Fibroblast of the conjunctiva (primary cell): Measurements from ENCODE around the gene OLFM1.
"Not testable (repeated sequence)": the region's sequence is repeated elsewhere in the genome, so short reads cannot be mapped to it uniquely, and the experiment has no call there.

Source experiments
- DNase-seq: peaks from one replicate; pipeline ENCODE4 v3.0.0-alpha.2; 2010; ENCODE audit warnings: low read depth

OLFM1 gene

DNA sequence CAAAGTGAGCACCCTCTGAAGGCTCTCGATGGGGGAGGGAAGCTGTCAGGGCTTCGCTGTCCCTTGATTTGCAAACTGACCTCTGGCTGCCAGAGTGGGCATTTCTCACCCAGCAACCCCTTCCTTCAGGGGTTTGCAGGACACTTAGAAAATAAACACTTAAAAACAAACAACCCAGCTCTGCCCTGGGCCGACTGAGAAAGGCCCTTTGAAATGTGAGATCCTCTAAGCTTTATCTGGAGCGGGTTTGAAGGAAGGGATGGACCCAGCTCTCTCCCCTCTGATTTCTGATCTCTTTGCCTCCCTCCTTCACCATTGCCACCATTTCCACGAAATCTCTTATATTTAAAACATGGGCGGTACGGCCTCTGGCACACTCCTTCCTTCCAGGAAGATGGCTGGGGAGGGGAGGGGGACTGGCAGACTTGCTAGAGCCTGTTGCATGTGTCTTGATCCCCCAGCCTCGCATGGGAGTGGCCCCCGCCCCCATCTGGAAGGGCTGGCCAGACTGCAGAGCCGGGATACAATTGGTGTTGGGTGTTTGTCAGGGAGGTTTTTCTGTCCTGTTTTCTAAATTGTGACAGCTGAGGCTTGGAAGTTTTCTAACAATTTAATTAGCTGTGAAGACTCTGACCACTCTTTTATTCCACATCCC lies 20.2 kb downstream of the OLFM1 start:
- no peak for DNase-seq

DNA sequence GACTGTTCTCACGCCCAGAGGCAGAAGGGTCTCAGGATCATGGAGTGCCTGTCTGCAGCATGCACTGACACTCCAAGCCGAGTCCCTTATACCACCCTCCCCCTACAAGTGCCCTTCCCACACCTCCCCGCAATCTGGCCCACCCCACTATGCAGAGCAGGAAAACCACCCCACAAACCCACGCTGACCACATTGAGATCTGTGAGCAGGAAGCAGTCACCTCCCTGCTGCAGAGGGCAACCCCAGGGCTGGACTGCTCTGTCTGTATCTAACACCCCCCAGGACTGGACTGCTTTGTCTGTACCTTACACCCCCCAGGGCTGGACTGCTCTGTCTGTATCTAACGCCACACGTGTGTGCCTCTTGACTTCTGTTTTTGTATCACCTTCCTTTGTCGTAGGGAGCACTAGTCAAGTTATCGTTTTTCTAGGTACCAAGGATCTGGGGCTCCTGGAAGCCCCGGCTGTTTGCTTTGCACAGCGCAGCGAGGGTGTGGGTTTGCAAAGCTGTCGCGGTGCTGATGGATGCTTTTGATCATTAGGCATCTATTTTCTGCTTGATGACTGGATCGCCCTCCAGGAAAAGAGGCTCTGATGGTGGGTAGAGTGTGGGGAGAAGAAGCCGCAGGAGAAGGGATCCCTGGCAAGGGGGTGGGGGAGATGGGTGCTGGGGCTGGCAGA lies 21.5 kb downstream of the OLFM1 start:
- DNase-seq = no peak

DNA sequence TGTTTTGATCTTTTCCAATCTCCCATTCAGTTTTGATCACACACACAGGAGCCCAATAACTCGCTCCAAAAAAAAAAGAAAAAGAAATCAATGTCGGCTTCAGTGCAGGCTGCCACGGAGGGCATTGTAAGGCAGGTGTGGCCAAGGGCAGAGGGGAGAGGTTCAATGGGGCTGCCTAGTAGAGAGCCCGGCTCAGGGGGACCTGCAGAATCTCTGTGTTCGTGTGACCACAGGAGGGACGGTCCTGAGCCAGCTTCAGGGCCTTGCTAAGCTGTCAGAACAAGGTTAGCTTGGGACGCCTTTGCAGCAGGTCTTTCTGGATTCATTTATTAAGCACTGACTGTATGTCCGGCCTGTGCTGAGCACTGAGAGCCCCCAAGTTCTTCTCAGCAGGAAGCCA lies 22.2 kb downstream of the OLFM1 start:
- DNase-seq = no peak

DNA sequence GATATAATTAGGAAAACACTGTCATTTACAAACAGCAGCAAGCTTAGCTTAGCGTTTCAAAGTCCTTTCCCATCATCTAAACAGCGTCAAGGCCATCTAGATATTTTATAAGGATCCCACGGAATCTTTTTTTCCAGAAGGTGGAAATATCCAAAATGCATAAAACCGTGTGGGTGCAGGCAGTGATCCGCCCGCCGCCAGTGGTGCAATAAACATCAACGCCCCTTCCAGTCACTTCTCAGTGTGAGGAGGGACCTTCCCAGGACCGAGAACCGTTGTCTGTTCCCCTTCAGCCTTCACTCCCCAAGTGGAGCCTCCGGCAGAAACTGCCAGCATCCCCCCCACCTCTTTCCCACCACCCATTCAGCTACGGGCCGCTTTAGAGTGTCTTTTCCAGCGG lies 22.9 kb downstream of the OLFM1 start:
- no peak for DNase-seq

DNA sequence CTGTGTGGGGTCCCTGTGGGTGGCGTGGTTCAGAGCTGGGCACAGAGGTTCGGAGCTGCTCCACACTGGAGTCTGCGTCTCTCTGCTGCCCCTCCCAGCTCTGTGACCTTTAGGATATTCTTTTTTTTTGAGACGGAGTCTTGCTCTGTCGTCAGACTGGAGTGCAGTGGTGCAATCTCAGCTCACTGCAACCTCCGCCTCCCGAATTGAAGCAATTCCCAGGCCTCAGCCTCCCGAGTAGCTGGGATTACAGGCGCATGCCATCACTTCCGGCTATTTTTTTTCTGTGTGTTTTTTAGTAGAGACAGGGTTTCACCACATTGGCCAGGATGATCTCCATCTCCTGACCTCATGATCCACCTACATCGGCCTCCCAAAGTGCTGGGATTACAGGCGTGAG lies 24.1 kb downstream of the OLFM1 start:
- not testable (repeated sequence) for DNase-seq

DNA sequence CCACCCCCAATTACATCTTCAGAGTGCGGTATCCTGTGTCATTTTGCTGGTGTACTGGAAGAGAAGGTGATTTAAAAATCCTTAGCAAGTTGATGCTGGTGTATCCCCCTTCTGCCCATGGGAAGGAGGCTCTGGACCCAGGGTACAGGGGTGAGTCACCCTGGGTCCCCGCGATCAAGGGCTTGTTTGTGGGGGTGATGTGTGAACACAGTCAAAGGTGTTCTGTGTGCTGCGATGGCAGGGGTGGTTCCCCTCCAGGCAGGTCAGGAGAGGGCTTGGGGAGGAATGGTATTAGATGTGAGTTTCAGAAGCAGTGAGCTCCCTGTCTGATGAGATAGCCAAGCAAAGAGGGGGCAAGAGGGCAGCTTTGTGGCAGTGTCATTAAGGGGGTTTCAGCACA lies 28.9 kb downstream of the OLFM1 start:
- no peak for DNase-seq

DNA sequence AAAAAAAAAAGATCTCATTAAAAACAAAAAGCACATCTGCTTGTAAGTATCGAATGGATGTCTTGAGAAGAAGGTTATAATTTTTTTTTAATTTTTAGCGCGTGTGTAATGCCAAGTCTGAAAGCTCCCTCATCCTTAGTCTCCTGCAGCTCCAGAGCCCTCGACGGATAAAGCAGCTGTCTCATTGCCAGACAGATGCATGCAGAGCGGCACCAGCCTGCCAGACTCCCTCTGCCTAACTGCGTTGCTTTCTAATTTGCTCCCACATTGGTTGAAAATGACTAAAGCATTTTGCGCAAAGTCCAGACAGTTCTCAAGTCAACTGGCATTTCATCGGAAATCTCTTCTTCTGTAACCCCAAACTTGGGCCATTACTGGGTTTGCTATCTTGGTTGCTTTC lies 29.4 kb downstream of the OLFM1 start:
- no peak for DNase-seq

DNA sequence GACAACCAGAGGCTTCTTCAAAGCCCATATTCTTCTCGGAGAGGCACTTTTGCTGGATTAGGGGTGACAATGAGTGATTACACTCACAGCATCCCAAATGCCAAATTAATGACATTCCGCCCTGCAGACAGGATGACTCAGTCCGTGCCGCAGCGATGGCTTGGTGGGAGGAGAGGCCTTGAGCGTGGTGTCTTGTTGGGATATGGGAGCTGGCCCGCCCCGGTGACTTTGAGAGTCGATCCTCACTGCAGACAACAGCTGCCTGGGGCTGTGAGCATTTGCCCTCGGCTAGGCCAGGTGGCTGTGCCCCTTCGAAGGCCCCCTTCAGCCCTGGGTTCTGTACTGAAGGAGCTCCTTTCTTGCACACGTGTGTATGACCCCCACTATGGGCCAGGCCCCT lies 29.8 kb downstream of the OLFM1 start:
- no peak for DNase-seq

DNA sequence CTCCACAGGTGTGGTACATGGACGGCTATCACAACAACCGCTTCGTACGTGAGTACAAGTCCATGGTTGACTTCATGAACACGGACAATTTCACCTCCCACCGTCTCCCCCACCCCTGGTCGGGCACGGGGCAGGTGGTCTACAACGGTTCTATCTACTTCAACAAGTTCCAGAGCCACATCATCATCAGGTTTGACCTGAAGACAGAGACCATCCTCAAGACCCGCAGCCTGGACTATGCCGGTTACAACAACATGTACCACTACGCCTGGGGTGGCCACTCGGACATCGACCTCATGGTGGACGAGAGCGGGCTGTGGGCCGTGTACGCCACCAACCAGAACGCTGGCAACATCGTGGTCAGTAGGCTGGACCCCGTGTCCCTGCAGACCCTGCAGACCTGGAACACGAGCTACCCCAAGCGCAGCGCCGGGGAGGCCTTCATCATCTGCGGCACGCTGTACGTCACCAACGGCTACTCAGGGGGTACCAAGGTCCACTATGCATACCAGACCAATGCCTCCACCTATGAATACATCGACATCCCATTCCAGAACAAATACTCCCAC lies 32.1 kb downstream of the OLFM1 start:
- no peak for DNase-seq

DNA sequence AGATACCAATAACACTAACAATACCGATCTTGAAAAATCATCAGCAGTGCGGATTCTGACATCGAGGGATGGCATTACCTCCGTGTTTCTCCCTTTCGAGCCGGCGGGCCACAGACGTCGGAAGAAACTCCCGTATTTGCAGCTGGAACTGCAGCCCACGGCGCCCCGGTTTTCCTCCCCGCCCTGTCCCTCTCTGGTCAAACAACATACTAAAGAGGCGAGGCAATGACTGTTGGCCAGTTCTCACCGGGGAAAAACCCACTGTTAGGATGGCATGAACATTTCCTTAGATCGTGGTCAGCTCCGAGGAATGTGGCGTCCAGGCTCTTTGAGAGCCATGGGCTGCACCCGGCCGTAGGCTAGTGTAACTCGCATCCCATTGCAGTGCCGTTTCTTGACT lies 32.8 kb downstream of the OLFM1 start:
- no peak for DNase-seq

DNA sequence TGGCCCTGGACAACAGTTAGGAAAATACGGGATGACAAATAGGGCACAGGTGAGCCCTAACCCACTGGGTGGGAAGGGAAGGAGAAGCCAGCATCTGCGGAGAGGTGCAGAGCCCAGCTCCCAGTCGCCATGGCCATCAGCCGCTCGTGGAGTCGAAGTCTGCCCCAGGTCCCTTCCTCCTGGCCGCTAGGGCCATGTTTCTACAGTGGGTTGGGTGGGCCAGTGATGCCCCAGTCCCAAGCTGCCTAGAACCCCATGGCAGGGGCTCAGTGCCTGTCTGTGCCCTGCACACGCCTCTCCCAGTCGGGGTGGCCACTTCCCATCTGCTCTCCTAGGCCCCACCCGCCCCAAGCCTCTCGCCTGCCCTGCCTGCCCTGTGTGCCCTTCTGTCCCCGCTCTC lies 34.8 kb downstream of the OLFM1 start:
- no peak for DNase-seq

DNA sequence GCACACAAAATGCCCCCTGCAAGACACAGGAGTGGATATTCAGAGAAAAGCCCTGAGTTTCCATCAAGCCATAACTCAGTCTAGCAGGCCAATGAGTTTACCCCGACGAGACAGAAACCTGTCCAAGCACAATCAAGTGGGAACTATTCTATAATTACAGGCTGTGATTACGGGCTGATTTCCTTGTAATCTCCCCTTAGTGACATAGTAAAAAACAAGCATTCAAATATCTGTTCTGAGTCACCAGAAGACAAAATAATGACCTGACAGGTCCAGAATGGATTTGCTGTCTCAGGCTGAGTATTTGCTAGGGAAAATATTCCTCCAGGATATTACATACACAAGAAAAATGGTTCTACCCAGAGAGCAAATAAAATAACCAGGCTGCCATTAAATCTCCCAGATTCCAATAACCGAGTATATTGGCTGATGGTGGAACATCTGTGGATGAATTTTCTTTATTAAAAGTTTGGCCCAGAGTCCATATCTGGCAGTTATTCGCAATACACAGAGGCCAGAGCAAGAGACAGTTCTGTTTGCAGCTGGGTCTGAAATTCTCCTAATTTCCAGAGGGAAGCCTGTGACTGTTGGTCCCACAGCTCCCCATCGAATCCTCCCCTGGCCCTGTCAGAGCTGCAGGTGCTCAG lies 35.8 kb downstream of the OLFM1 start:
- no peak for DNase-seq

DNA sequence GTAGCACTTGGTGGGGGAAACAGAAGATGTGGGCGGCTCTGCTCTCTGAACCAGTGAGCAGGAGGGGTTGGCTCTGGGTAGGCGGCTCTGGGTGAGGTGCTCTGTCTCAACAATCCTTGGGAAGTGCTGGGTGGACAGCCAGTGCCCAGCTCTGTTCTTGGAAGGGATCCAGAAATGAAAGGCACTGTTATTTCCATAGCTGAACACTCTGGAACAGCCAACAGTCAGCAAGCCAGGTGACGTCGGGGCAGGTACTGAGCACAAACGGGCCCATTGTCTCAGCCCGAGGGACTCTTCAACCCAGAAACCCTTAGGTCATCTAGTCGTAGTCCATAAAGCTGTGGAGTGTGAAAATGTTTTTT lies 36.3 kb downstream of the OLFM1 start:
- no peak for DNase-seq

DNA sequence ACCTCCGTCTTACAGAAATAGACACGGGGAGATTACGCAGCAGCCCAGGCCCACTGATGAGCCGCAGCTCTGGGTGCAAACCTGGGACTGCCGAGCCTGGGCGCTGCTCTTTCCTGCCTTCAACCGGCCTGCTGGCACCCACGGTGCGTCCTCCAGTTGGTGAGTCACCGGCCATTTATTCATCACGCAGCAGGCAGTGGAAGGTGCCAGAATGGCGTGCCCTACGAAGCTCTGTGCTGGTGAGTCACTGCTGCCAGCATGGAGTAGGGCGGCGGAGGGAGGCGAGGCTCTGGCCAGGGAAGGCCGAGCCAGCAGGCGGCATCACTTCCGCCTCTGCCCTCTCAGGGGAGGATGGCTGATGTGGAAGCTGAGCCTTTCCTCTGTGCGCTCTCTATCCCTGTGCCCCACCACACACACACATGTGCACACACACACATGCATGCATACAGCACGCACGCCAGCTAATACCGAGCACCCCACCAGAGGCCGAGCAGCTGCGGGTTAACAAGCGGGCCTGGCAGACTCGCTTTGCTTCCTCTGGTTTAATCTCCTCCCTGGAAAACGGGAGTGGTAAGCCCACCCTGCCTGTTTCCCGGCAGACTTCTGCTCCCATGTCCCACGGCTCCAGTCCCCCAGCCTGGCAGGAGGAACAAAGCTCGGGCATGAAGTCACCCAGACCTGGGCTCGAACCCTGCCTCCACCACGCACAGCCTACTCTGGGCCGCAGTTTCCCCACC lies 39.2 kb downstream of the OLFM1 start:
- DNase-seq = no peak

DNA sequence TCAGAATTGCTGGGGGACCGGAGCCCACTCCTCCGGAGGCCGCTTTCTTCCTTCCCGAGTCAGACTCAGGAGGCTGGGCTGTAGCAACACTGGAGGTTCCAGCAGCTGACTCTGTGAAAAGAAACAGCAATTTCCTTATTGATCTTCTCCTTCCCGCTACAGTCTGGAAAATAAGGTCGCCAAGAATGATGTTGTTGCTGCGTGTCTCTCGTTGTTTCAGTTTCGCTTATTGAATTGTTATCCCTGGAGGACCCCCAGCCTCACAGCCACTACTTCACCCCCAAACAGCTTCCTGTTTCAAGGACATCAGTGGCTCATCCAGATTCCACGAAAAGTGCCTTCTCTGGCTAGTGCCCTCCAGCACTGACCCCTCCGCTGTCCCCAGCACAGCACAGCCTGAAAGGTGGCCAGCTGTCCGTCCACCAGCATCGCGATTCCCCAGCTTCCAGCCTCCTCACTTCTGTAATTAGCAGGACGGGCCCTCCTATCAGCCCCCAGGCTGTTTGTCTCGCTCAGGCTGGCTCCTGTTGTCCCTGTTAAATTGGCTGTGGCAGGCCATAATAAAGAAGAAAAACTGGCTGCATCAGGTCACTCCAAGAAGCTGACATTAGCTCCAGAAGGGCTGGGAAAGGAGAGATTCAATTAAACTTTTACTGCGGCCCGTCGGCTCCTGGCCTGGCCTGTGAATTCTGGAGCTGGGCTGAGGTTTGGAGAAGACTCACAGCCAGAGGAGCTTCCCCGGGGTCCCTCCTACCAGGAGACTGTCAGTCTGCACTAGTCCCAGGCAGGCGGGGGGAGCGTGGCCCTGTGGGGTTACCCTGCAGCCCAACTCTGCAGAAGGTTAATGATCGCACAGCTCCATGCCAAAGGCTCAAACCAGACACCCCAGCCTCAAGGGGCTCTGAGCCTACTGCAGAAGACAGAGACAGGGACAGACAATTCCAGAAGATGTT lies 40.5 kb downstream of the OLFM1 start:
- DNase-seq = no peak

DNA sequence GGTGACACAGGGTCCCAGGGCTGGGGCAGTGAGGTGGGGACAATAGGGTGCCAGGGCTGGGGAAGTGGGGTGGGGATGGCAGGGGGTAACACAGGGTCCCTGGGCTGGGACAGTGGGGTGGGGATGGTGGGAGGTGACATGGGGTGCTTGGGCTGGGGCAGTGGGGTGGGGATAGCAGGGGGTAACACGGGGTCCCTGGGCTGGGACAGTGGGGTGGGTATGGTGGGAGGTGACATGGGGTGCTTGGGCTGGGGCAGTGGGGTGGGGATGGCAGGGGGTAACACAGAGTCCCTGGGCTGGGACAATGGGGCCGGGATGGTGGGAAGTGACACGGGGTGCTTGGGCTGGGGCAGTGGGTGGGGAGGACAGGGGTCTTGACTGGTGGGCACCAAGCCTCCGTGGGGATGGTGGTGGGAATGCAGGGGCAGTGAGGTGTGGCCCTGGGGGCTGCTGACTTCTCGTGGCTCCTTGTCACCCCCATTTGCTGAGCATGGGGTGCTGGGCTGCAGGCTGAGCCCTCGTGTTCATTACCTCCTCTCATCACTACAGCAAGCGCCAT lies 41.7 kb downstream of the OLFM1 start:
- DNase-seq = no peak

DNA sequence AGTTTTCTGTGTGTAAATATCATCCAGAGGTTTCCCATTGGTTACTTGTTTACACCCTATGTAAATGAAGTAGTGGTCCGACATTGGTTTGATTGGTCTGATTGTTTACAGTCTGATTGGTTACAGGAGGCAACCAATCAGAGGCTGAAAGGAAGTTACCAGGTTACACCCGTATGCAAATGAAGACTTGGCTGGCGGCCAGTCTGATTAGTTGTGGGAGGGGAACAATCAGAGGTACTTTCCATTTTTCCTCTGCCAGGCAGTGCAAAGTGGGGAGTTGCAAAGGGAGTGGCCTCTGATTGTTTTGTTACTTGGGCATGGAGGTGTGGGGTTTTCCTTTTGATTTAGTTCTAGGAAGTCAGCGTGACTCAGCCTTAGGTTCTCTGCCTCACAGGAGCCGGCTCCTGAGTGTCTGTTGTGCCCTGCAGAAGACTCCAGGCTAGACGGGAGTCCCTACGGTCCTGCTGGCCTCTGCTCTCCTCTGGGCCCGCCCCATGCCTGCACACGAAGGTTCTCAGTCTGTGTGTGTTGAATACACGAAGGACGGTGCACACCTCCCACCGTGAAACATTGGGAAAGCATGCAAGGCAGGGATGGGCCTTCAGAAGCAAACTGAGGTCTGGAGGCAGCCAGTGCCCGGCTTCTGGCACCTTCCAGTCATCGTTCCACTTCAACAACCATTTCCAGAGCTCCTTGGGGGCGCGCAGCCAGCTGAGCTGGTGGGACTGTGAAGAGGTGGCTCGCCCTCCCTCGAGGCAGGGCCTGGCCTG lies 42.9 kb downstream of the OLFM1 start:
- no peak for DNase-seq

DNA sequence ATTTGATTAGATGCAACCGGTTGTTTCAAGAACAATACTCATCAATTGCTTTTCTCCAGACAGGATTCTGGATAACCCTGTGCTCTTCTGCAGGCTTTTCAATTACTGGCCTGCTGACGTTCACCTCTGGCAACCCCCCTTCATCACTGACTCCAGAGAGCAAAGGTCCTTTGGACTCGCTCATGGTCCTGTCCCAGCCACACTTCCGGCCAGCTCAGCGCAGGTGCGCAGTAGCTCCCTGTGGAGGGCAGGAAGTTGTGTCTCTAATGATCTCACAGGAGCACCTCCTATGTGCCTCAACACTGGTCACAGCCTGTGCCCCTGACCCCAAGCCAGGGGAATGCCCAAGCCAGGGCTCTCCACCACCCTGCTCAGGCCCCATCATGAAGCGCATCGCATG lies 44.0 kb downstream of the OLFM1 start:
- no peak for DNase-seq

DNA sequence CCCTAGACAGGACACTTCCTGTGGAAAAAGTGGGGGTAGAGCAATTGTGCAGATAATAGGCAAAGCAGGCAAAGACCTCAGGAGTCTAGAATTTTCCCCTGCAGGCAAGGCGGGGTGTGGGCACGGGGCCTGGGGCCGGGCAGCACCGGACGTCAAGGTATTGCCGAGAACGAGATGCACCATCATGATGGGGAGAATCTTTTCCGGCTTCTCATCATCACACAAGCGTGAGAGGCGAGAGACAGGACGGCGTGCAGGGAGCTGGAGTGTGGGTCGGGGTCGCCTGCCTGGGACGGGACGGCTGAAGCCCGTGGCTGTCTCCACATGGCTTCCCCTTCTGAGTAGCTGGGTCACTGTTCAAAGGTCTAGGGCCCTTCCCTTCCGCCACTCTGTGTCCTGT lies 44.5 kb downstream of the OLFM1 start:
- DNase-seq = no peak

DNA sequence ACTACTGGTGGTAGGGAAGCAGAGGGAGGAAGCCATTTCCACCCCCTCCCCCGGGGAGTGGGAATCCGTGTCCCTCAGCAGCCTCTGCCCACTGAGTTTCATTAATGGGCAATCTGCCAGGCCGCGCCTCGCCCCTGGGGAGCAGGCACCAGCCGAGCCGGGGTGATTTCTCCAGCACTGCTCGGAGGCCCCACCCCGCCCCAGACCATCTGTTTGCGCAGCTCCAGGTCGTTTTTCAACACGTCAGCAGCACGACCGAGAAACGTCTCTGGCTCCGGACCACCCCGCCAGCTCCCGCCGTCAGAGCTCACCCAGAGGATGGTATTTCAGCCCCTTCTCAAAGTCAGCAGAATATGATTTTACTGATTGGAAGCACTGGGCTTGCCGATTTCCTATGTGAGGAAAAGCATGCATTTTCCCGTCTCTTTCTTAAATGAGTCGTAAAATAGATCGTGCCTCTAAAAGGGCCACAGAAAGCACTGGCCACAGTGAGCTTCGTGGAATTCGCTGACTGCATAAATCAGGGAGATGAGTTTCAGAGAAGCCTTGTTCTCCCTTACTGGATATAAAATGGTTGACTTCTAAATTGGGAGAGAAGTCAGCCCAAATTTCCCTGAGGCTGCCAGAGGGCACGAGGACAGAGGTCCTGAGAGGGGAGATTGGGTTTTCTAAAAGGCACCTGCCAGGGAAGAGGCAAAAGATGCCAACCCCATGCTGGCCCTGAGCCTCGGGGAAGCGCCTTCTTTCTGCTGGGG lies 47.0 kb downstream of the OLFM1 start:
- no peak for DNase-seq
